Activated CD4-positive, alpha-beta T cell treated with anti-CD3 and anti-CD28 coated beads, Interleukin-2, amount 10 ng/mL, durations not matched to agents 7 days and 5 days (primary cell): Measurements from ENCODE around the gene ERC1. TPM values are rescaled to one million over a fixed set of nuclear protein-coding genes. Genes with fewer than 3 reads are reported as not detected.
"Not testable (repeated sequence)": the region's sequence is repeated elsewhere in the genome, so short reads cannot be mapped to it uniquely, and the experiment has no call there.

ENCODE experiments used
- CTCF ChIA-PET: fragments of 350-600 bp; sonication (Branson Sonifier 250); formaldehyde crosslinking; loops from one replicate; lab custom pipeline; 2021; ENCODE audit warnings: antibody characterized with exemption; lab: Charles Lee
- POLR2A ChIA-PET: fragments of 350-600 bp; sonication (Branson Sonifier 250); formaldehyde crosslinking; loops from one replicate; lab custom pipeline; 2021; ENCODE audit warnings: antibody characterized with exemption; lab: Charles Lee
- DNase-seq: peaks from one replicate; pipeline ENCODE4 v3.0.0-alpha.2; 2020
- H3K27ac Mint-ChIP-seq: one replicate; pipeline ENCODE4 v1.8.0; 2021; ENCODE audit warnings: mild to moderate bottlenecking, moderate library complexity, mixed read lengths
- H3K27me3 Mint-ChIP-seq: one replicate; pipeline ENCODE4 v1.8.0; 2021; ENCODE audit warnings: mixed read lengths
- H3K36me3 Mint-ChIP-seq: one replicate; pipeline ENCODE4 v1.8.0; 2021; ENCODE audit warnings: low read depth, mixed read lengths
- H3K4me1 Mint-ChIP-seq: one replicate; pipeline ENCODE4 v1.8.0; 2021; ENCODE audit warnings: mixed read lengths
- H3K4me3 Mint-ChIP-seq: one replicate; pipeline ENCODE4 v1.8.0; 2021; ENCODE audit warnings: mild to moderate bottlenecking, moderate library complexity, mixed read lengths
- H3K9me3 Mint-ChIP-seq: one replicate; pipeline ENCODE4 v1.8.0; 2021; ENCODE audit warnings: mixed read lengths
- total RNA-seq, 2 experiments: library from RNA; stranded (reverse); gene quantifications; one replicate each; pipeline ENCODE4 v1.2.3, GENCODE V29; 2021

ERC1 gene
- total RNA-seq, 2 experiments from 2014 or later = 38.7 to 43.4 TPM

GRCh38 chr12:1071182-1071581 is 80.2 kb downstream of the ERC1 start:
- POLR2A ChIA-PET = no interaction called here
- no peaks in the 10 kb centered on the region for H3K27me3 Mint-ChIP-seq
- no peaks in the 10 kb centered on the region for H3K36me3 Mint-ChIP-seq
- H3K4me3 Mint-ChIP-seq = no peak overlapping the region
- no peaks in the 10 kb centered on the region for H3K9me3 Mint-ChIP-seq
- CTCF ChIA-PET = no interaction called here
- H3K27ac Mint-ChIP-seq = no peak overlapping the region
- DNase-seq = no peak
- no peaks in the 10 kb centered on the region for H3K4me1 Mint-ChIP-seq

GRCh38 chr12:1073652-1074051 is 82.6 kb downstream of the ERC1 start:
- ChIA-PET POLR2A (no interaction called here), CTCF (no interaction called here)
- H3K4me3 Mint-ChIP-seq = no peak overlapping the region
- no peaks in the 10 kb centered on the region for H3K27me3 Mint-ChIP-seq
- DNase-seq = no peak
- no peaks in the 10 kb centered on the region for H3K36me3 Mint-ChIP-seq
- no peaks in the 10 kb centered on the region for H3K9me3 Mint-ChIP-seq
- no peaks in the 10 kb centered on the region for H3K4me1 Mint-ChIP-seq
- no peak overlapping the region for H3K27ac Mint-ChIP-seq

- Mint-ChIP-seq H3K4me3 (no peak overlapping the region), H3K36me3 (peaks cover 5% of the 10 kb centered on the region), H3K4me1 (peaks cover 4% of the 10 kb centered on the region), H3K27me3 (no peaks in the 10 kb centered on the region), H3K27ac (no peak overlapping the region), H3K9me3 (no peaks in the 10 kb centered on the region)
- DNase-seq = no peak
- ChIA-PET CTCF (no interaction called here), POLR2A (no interaction called here)
Observed at GRCh38 chr12:1077036-1077803, 86.2 kb downstream of the ERC1 start.

GRCh38 chr12:1078002-1078401 is 87.0 kb downstream of the ERC1 start:
- POLR2A ChIA-PET = no interaction called here
- peaks cover 5% of the 10 kb centered on the region for H3K36me3 Mint-ChIP-seq
- no peak overlapping the region for H3K27ac Mint-ChIP-seq
- CTCF ChIA-PET = interaction anchor here (0.8 kb wide), 1 partner anchor 119 kb away, joined by 3 read pairs; no protein-coding TSS in a partner anchor
- H3K27me3 Mint-ChIP-seq = no peaks in the 10 kb centered on the region
- no peaks in the 10 kb centered on the region for H3K9me3 Mint-ChIP-seq
- no peak for DNase-seq
- no peak overlapping the region for H3K4me3 Mint-ChIP-seq
- peaks cover 4% of the 10 kb centered on the region for H3K4me1 Mint-ChIP-seq

- Mint-ChIP-seq H3K4me3 (no peak overlapping the region), H3K4me1 (peaks cover 4% of the 10 kb centered on the region), H3K27me3 (no peaks in the 10 kb centered on the region), H3K36me3 (peaks cover 5% of the 10 kb centered on the region), H3K9me3 (no peaks in the 10 kb centered on the region), H3K27ac (no peak overlapping the region)
- DNase-seq = no peak
- ChIA-PET CTCF (interaction anchor here (1.0 kb wide), 1 partner anchor 12 kb away, joined by 3 read pairs; no protein-coding TSS in a partner anchor), POLR2A (no interaction called here)
Observed at GRCh38 chr12:1080520-1081223, 89.6 kb downstream of the ERC1 start.

GRCh38 chr12:1083151-1083888 is 92.3 kb downstream of the ERC1 start:
- CTCF ChIA-PET = interaction anchor here (0.6 to 1.4 kb wide), 6 partner anchors 9 to 520 kb away, joined by 3 read pairs; no protein-coding TSS in a partner anchor
- Mint-ChIP-seq H3K4me3 (no peak overlapping the region), H3K27me3 (no peaks in the 10 kb centered on the region), H3K4me1 (peaks cover 4% of the 10 kb centered on the region), H3K27ac (no peak overlapping the region), H3K36me3 (peaks cover 5% of the 10 kb centered on the region), H3K9me3 (no peaks in the 10 kb centered on the region)
- no peak for DNase-seq
- POLR2A ChIA-PET = interaction anchor here (0.6 kb wide), 1 partner anchor 93 kb away, joined by 3 read pairs; no protein-coding TSS in a partner anchor

- no peak for DNase-seq
- CTCF ChIA-PET = interaction anchor here (1.4 kb wide), 1 partner anchor 106 kb away, joined by 3 read pairs; no protein-coding TSS in a partner anchor
- Mint-ChIP-seq H3K27me3 (no peaks in the 10 kb centered on the region), H3K4me1 (peaks cover 4% of the 10 kb centered on the region), H3K9me3 (no peaks in the 10 kb centered on the region), H3K27ac (no peak overlapping the region), H3K4me3 (no peak overlapping the region), H3K36me3 (peaks cover 5% of the 10 kb centered on the region)
- POLR2A ChIA-PET = interaction anchor here (0.6 kb wide), 1 partner anchor 92 kb away, joined by 3 read pairs; no protein-coding TSS in a partner anchor
Observed at GRCh38 chr12:1083889-1084262, 92.9 kb downstream of the ERC1 start.

GRCh38 chr12:1091350-1091749 is 100.3 kb downstream of the ERC1 start:
- ChIA-PET CTCF (no interaction called here), POLR2A (no interaction called here)
- H3K36me3 Mint-ChIP-seq = no peaks in the 10 kb centered on the region
- DNase-seq = no peak
- H3K9me3 Mint-ChIP-seq = no peaks in the 10 kb centered on the region
- H3K4me3 Mint-ChIP-seq = no peak overlapping the region
- no peaks in the 10 kb centered on the region for H3K27me3 Mint-ChIP-seq
- H3K4me1 Mint-ChIP-seq = peaks cover 4% of the 10 kb centered on the region
- H3K27ac Mint-ChIP-seq = no peak overlapping the region

- CTCF ChIA-PET = interaction anchor here (0.5 to 1.3 kb wide), 12 partner anchors 9 to 524 kb away, joined by 3 to 7 read pairs (median 3); no protein-coding TSS in a partner anchor
- Mint-ChIP-seq H3K4me1 (peaks cover 7% of the 10 kb centered on the region), H3K27me3 (no peaks in the 10 kb centered on the region), H3K4me3 (no peak overlapping the region), H3K27ac (no peak overlapping the region), H3K9me3 (no peaks in the 10 kb centered on the region), H3K36me3 (no peaks in the 10 kb centered on the region)
- DNase-seq = peak; percentile 66
- POLR2A ChIA-PET = no interaction called here
Observed at GRCh38 chr12:1093166-1093751, 102.2 kb downstream of the ERC1 start.

- Mint-ChIP-seq H3K4me3 (no peak overlapping the region), H3K4me1 (peaks cover 17% of the 10 kb centered on the region), H3K27me3 (no peaks in the 10 kb centered on the region), H3K36me3 (no peaks in the 10 kb centered on the region), H3K9me3 (no peaks in the 10 kb centered on the region), H3K27ac (no peak overlapping the region)
- no peak for DNase-seq
- ChIA-PET CTCF (interaction anchor here (0.6 to 1.3 kb wide), 2 partner anchors 277 to 404 kb away, joined by 3 read pairs; no protein-coding TSS in a partner anchor), POLR2A (no interaction called here)
Observed at GRCh38 chr12:1094714-1095113, 103.7 kb downstream of the ERC1 start.

- Mint-ChIP-seq H3K36me3 (peaks cover 3% of the 10 kb centered on the region), H3K4me1 (peaks cover 26% of the 10 kb centered on the region), H3K4me3 (no peak overlapping the region), H3K9me3 (no peaks in the 10 kb centered on the region), H3K27ac (no peak overlapping the region), H3K27me3 (no peaks in the 10 kb centered on the region)
- ChIA-PET CTCF (no interaction called here), POLR2A (no interaction called here)
- DNase-seq = no peak
Observed at GRCh38 chr12:1099158-1099557, 108.1 kb downstream of the ERC1 start.

- H3K27ac Mint-ChIP-seq, H3K27me3 Mint-ChIP-seq, H3K36me3 Mint-ChIP-seq, H3K4me3 Mint-ChIP-seq, POLR2A ChIA-PET, CTCF ChIA-PET, H3K9me3 Mint-ChIP-seq, DNase-seq: not testable (repeated sequence)
- peaks cover 29% of the 10 kb centered on the region for H3K4me1 Mint-ChIP-seq
Observed at GRCh38 chr12:1099618-1100017, 108.6 kb downstream of the ERC1 start.
